Loucy (cell line): ENCODE results near the gene CACTIN.
"Not testable (repeated sequence)": the region's sequence is repeated elsewhere in the genome, so short reads cannot be mapped to it uniquely, and the experiment has no call there.

Experiments
- H2AFZ ChIP-seq: fragments of 200-600 bp; sonication (generic); 2 replicates; pipeline ENCODE4 v1.6.0; 2016; ENCODE audit warnings: antibody characterized with exemption, mild to moderate bottlenecking, low read length, moderate library complexity
- H3F3A ChIP-seq: fragments of 200-600 bp; 2 replicates; pipeline ENCODE4 v1.6.0; 2016; ENCODE audit warnings: antibody characterized with exemption, low read depth, mild to moderate bottlenecking
- H3K27me3 ChIP-seq: fragments of 200-600 bp; sonication (generic); 2 replicates; pipeline ENCODE4 v1.6.1; 2014; ENCODE audit warnings: low read length, mild to moderate bottlenecking; ENCODE audit not compliant: insufficient read depth, poor library complexity, severe bottlenecking
- H3K36me3 ChIP-seq: fragments of 200-600 bp; sonication (generic); 2 replicates; pipeline ENCODE4 v1.6.1; 2016; ENCODE audit warnings: low read length; ENCODE audit not compliant: insufficient read depth
- H3K4me1 ChIP-seq: fragments of 200-600 bp; sonication (generic); 2 replicates; pipeline ENCODE4 v1.5.1; 2014; ENCODE audit warnings: low read length, mild to moderate bottlenecking; ENCODE audit not compliant: insufficient read depth, poor library complexity, severe bottlenecking
- H3K4me2 ChIP-seq: fragments of 200-600 bp; sonication (generic); 2 replicates; pipeline ENCODE4 v1.6.0; 2014; ENCODE audit warnings: antibody characterized with exemption, low read length, low read depth, mild to moderate bottlenecking; ENCODE audit not compliant: poor library complexity, severe bottlenecking
- H3K4me3 ChIP-seq: fragments of 200-600 bp; sonication (generic); 2 replicates; pipeline ENCODE4 v1.5.1; 2014; ENCODE audit warnings: low read length, mild to moderate bottlenecking, mixed read lengths; ENCODE audit not compliant: poor library complexity, severe bottlenecking
- H3K79me2 ChIP-seq: fragments of 200-600 bp; sonication (generic); 2 replicates; pipeline ENCODE4 v1.6.1; 2014; ENCODE audit warnings: low read length; ENCODE audit not compliant: insufficient read depth
- H3K9ac ChIP-seq: fragments of 200-600 bp; sonication (generic); 2 replicates; pipeline ENCODE4 v1.6.0; 2014; ENCODE audit warnings: mild to moderate bottlenecking, low read depth, low read length, moderate library complexity; ENCODE audit not compliant: poor library complexity, severe bottlenecking
- H3K9me2 ChIP-seq: fragments of 200-600 bp; sonication (generic); replicated peaks from 2 replicates; pipeline ENCODE4 v1.6.1; 2016; ENCODE audit warnings: low read depth, low read length, mixed read lengths
- H3K9me3 ChIP-seq: fragments of 200-600 bp; sonication (generic); 2 replicates; pipeline ENCODE4 v1.6.1; 2014; ENCODE audit warnings: mild to moderate bottlenecking, antibody characterized with exemption, low read length, low read depth; ENCODE audit not compliant: insufficient read depth
- H4K20me1 ChIP-seq: fragments of 200-600 bp; sonication (generic); 2 replicates; pipeline ENCODE4 v1.6.0; 2014; ENCODE audit warnings: antibody characterized with exemption, low read length, mild to moderate bottlenecking; ENCODE audit not compliant: insufficient read depth, poor library complexity, severe bottlenecking
- EZH2phosphoT487 ChIP-seq: fragments of 200-600 bp; IDR thresholded peaks from 2 replicates; pipeline ENCODE4 v1.6.1; 2018; ENCODE audit warnings: antibody characterized with exemption, mild to moderate bottlenecking, moderate library complexity, borderline replicate concordance
- TF ChIP-seq, protein P1 (sequence below): fragments of 200-600 bp; sonication (generic); conservative IDR thresholded peaks from 2 replicates; pipeline ENCODE4 v1.5.1; 2014; ENCODE audit warnings: mild to moderate bottlenecking, antibody characterized with exemption, low read length

Gene CACTIN

DNA sequence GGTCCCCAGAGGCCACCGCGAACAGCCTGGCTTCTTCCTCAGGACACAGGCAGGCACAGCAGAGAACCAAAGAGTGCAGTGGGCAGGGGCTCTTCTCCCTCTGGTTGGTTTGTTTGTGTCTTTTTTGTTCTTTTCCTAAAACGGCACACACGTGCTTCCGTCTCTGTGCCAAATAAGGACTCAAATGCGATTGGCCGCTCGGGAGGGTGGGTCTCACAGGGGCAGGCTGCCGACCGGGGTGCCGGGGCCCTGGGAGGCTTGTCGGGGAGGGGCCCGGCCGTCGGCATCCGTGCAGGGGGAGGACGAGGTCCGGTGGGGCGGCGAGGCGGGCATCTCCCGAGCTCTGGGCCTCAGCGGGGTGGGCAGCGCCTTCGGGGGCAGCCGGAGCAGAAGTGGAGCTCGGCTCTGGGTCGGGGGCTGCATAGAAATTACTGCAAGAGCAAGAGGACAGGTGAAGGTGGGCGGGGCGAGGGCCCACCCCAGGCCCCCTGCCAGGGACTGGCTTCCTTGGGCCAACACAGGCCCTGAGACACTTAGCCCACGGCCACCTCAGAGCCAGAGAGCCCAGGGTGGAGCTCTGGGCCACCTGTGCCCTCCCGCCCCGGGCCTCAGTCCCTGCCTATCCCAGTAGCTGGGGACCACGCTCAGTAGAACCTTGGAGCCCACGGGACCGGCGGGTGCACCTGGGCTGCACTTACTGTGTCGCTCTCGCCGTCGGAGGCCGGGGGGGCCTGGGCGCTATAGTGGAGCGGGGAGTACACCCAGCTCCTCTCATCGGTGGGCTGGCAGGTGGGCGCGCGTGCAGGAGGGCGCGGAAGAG, 6.4 kb upstream of the CACTIN start:
- H3K9me3 ChIP-seq: no peaks in the 10 kb centered on the region
- H3K27me3 ChIP-seq: no peaks in the 10 kb centered on the region
- no peaks in the 10 kb centered on the region for H3K9me2 ChIP-seq
- H3K9ac ChIP-seq: no peak overlapping the region
- H2AFZ ChIP-seq: no peak overlapping the region
- H3K79me2 ChIP-seq: no peaks in the 10 kb centered on the region
- H3F3A ChIP-seq: no peaks in the 10 kb centered on the region
- H3K4me1 ChIP-seq: no peaks in the 10 kb centered on the region
- no peak overlapping the region for H3K4me3 ChIP-seq
- no peaks in the 10 kb centered on the region for H4K20me1 ChIP-seq
- TF ChIP-seq, protein P1, sequence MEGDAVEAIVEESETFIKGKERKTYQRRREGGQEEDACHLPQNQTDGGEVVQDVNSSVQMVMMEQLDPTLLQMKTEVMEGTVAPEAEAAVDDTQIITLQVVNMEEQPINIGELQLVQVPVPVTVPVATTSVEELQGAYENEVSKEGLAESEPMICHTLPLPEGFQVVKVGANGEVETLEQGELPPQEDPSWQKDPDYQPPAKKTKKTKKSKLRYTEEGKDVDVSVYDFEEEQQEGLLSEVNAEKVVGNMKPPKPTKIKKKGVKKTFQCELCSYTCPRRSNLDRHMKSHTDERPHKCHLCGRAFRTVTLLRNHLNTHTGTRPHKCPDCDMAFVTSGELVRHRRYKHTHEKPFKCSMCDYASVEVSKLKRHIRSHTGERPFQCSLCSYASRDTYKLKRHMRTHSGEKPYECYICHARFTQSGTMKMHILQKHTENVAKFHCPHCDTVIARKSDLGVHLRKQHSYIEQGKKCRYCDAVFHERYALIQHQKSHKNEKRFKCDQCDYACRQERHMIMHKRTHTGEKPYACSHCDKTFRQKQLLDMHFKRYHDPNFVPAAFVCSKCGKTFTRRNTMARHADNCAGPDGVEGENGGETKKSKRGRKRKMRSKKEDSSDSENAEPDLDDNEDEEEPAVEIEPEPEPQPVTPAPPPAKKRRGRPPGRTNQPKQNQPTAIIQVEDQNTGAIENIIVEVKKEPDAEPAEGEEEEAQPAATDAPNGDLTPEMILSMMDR: no peak
- TF ChIP-seq EZH2phosphoT487: no peak
- no peaks in the 10 kb centered on the region for H3K36me3 ChIP-seq
- no peak overlapping the region for H3K4me2 ChIP-seq

DNA sequence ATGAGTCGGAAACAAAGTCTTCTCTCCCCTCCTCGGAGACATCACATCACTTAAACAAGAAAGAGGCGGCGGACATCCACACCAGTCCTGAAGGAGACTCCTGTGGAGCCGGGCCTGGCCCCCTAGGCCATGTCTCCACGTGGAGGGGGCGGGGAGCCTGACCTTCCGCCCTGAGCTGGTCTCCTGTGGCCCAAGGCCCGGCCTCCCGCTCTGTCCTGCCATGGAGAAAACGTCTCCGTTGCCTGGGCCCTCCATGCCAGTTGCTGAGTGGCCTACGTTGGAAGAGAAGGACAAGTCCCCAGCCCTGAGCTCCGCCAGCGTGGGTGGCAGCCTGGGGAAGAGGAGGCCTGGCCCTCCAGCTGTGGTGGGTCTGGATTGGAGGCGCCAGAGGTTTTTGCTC, 5.5 kb upstream of the CACTIN start:
- Histone ChIP-seq H3K9ac (no peak overlapping the region), H3K9me3 (no peaks in the 10 kb centered on the region), H3K79me2 (no peaks in the 10 kb centered on the region), H3K27me3 (no peaks in the 10 kb centered on the region), H3K4me1 (no peaks in the 10 kb centered on the region), H4K20me1 (no peaks in the 10 kb centered on the region), H3F3A (no peaks in the 10 kb centered on the region), H3K4me2 (no peak overlapping the region), H3K9me2 (no peaks in the 10 kb centered on the region), H2AFZ (no peak overlapping the region), H3K4me3 (no peak overlapping the region), H3K36me3 (no peaks in the 10 kb centered on the region)
- no peak for TF ChIP-seq EZH2phosphoT487
- TF ChIP-seq, protein P1: no peak

DNA sequence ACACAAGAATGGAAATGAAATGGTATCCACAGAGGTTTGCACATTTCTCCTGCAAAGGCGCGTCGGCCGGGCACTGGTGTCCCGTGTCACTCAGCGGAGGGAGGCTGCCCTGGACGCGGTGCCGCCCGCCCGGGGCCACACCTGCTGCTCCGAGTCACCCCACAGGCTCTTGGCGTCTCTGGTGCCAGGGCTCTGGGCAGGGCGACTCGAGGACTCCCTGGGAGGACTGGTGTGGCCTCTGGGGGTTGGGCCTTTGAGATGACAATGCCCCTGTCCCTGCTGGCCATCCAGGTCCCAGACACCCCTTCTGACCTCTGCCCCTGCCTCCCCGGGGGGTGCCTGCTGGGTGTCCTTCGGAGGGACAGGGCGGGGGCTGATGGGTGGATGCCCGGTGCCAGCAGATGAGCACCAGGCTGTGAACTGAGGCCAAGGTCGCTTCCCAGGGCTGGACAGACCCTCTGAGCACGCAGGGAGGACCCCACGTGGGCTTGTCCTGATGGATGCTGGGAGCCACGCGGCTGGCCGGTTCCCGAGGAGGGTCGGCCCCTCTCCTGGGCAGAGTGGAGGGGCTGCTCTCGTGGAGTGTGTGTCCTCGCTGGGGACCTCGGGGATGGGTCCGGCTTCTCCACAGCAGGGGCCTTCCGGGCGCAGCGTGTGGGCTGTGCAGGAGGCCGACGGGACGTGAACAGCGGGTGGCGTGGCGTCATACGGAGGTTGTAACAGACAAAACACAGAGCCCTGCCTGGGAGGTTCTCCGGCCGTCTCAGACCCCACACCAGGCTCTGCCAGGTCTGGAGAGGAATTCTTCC, 4.7 kb upstream of the CACTIN start:
- Histone ChIP-seq H3K9me2 (no peaks in the 10 kb centered on the region), H3K9ac (no peak overlapping the region), H3K36me3 (no peaks in the 10 kb centered on the region), H3K9me3 (no peaks in the 10 kb centered on the region), H3K27me3 (no peaks in the 10 kb centered on the region), H2AFZ (no peak overlapping the region), H3F3A (no peaks in the 10 kb centered on the region), H3K79me2 (peaks cover 3% of the 10 kb centered on the region), H3K4me2 (no peak overlapping the region), H3K4me3 (no peak overlapping the region), H4K20me1 (peaks cover under 1% of the 10 kb centered on the region), H3K4me1 (no peaks in the 10 kb centered on the region)
- TF ChIP-seq, protein P1: no peak
- TF ChIP-seq EZH2phosphoT487: no peak

DNA sequence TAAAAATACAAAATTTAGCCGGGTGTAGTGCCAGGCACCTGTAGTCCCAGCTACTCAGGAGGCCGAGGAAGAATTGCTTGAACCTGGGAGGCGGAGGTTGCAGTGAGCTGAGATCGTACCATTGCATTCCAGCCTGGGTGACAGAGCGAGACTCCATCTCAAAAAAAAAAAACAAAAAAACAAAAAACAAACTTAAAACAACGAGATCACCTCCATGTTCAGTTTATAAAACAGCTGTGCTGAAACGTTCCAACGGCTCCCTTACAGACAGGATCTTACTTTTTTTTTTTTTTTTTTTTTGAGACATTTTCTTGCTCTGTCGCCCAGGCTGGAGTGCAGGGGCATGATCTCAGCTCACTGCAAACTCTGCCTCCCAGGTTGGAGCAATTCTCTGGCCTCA, 2.2 kb upstream of the CACTIN start:
- not testable (repeated sequence) for H3F3A ChIP-seq, H3K4me2 ChIP-seq, H3K9me2 ChIP-seq, H3K36me3 ChIP-seq, H2AFZ ChIP-seq, H3K4me3 ChIP-seq, H3K27me3 ChIP-seq, H3K9ac ChIP-seq, H3K9me3 ChIP-seq
- H3K4me1 ChIP-seq: peaks cover 11% of the 10 kb centered on the region
- H3K79me2 ChIP-seq: peaks cover 26% of the 10 kb centered on the region
- peaks cover 16% of the 10 kb centered on the region for H4K20me1 ChIP-seq
